ENCODE measurements around the gene ALX4. TPM values are rescaled to one million over a fixed set of nuclear protein-coding genes. Genes with fewer than 3 reads are reported as not detected.
A peak's percentile ranks its signal among the peaks of the same experiment; 100 is the strongest.

The ALX4 gene
- total RNA-seq, 1 donor from 2014 or later: not detected

DNA sequence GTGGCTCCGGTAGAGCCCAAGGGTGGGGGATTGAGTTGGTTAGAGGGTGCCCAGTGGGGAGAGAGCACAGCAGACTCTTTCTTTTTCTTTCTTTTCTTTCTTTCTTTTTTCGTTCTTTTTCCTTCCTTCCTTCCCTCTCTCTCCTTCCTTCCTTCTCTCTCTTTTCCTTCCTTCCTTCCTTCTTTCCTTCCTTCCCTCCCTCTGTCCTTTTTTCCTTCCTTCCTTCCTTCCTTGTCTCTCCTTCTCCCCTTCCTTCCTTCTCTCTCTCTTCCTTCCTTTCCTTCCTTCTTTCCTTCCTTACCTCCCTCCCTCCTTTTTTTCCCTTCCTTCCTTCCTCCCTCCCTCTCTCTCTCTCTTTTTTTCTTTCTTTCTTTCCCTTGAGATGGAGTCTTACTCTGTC, 4.8 kb upstream of the ALX4 start:
- TF ChIP-seq, protein P1, sequence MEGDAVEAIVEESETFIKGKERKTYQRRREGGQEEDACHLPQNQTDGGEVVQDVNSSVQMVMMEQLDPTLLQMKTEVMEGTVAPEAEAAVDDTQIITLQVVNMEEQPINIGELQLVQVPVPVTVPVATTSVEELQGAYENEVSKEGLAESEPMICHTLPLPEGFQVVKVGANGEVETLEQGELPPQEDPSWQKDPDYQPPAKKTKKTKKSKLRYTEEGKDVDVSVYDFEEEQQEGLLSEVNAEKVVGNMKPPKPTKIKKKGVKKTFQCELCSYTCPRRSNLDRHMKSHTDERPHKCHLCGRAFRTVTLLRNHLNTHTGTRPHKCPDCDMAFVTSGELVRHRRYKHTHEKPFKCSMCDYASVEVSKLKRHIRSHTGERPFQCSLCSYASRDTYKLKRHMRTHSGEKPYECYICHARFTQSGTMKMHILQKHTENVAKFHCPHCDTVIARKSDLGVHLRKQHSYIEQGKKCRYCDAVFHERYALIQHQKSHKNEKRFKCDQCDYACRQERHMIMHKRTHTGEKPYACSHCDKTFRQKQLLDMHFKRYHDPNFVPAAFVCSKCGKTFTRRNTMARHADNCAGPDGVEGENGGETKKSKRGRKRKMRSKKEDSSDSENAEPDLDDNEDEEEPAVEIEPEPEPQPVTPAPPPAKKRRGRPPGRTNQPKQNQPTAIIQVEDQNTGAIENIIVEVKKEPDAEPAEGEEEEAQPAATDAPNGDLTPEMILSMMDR (IDR thresholded peaks at IDR 0.05): no peak
- DNase-seq (no peak), ATAC-seq (no peak)
- peaks cover 16% of the 10 kb centered on the region for H3K4me1 ChIP-seq
- H3K9me3 ChIP-seq: no peaks in the 10 kb centered on the region
- no peak overlapping the region for H3K4me3 ChIP-seq
- no peak overlapping the region for H3K27ac ChIP-seq
- H3K27me3 ChIP-seq: peaks cover 97% of the 10 kb centered on the region
- intact Hi-C loops (cut with DNase I): no loop called here
- H3K36me3 ChIP-seq: no peaks in the 10 kb centered on the region

DNA sequence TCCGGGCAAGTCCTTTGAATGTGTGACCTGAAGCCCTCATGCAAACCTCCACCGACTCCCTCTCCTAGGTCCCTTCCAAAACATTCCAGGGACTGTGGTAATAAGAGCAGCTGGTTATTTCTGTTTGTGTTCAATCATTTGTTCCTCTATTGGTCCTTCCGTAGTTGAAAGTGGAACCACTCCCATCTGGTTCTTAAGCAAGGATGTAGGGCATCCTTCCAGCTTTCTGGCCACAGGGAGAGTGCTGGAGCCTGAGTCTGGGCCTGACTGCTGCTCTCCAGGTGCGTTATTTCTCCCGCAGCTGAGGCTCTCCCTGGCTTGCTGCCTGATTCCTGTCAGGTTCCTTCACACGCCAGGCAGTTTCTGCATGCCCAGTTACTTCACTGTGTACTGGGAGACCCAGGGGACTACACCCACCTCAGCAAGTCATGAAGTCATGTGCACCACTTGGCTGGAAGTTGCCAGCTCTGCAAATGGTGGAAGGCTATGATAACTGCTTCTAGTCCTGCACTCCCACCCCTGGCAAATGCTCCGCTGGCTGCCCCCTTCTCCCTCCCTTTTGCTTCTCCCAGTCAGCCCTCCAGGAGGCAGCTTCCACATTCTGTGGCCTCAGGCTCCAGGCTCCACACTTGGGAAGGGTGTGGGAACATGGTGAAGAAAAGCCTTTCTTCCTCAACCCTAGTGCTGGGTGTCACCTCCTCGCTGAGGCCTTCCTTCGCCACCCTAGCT, 4.0 kb upstream of the ALX4 start:
- H3K36me3 ChIP-seq: no peaks in the 10 kb centered on the region
- no peak overlapping the region for H3K27ac ChIP-seq
- TF ChIP-seq, protein P1 (IDR thresholded peaks at IDR 0.05): no peak
- DNase-seq: peak; percentile 18
- peaks cover 95% of the 10 kb centered on the region for H3K27me3 ChIP-seq
- no peak overlapping the region for H3K4me3 ChIP-seq
- H3K9me3 ChIP-seq: no peaks in the 10 kb centered on the region
- ATAC-seq: no peak
- peaks cover 22% of the 10 kb centered on the region for H3K4me1 ChIP-seq
- intact Hi-C loops (cut with DNase I): no loop called here

DNA sequence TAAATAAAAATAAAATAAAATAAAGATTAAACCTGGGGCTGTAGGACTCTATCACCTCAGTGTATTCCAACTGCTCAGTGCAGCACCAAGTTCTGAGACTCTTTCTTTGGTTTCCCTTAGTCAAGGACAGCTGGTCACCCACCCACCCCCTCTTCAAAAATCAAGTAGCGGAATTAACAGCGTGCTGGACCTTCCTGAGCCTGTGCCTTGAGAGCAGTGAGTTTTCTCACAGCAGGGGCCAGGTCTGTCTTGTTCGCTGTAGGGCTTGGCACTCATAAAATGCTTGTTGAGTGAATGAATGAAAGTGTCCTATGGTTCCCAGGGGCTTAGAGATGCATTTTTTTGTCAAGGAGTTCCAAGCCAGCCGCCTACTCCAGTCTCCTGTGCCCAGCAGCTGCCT, 2.9 kb upstream of the ALX4 start:
- no peak overlapping the region for H3K4me3 ChIP-seq
- no peaks in the 10 kb centered on the region for H3K9me3 ChIP-seq
- peak; percentile 13 for DNase-seq
- no peak for ATAC-seq
- intact Hi-C loops (cut with DNase I): no loop called here
- H3K27me3 ChIP-seq: peaks cover 95% of the 10 kb centered on the region
- TF ChIP-seq, protein P1 (IDR thresholded peaks at IDR 0.05): no peak
- no peaks in the 10 kb centered on the region for H3K36me3 ChIP-seq
- H3K27ac ChIP-seq: no peak overlapping the region
- peaks cover 22% of the 10 kb centered on the region for H3K4me1 ChIP-seq

DNA sequence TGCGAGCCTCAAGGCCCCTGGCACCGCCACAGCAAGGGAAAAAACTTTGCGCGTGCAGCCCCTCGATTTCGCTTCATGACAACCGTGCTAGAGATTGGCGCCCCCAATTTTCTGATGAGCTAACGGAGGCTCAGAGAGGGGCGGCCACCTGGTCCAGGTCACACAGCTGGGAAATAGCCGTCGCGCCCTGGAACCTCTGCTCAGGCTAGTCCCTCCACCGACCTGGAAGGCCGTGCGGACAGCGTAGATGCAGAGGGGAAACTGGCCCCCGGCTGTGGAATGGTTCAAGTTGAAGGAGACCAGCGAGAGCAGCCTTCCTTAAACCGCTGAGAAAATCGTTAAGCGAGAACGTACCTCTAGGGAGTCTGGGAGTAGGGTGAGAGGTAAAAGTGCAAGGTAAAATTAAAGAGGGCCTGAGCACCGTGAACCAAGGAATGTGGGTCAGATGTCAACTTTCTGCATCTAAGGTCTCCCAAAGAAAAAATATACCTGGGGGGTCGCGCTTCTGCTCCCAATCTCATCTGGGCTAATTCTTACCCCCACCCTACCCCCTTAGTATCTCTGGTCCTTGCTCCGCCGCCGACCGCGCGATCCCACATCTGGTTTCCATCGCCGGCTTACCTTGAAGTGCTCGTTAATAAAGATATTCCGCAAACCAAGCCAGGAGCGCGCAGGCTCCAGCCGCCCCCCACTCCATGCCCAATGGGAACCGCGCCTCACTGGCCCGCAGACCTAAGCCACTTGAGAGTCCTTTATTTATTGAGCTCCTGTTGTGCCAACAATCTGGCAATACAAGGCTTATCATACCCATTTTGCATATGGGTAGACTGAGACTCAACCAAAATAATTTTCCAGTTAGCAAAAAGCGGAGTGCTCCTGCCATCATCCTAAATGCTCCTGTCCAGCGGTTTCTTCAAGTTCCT, 1.7 kb upstream of the ALX4 start:
- TF ChIP-seq, protein P1 (IDR thresholded peaks at IDR 0.05): no peak
- Histone ChIP-seq H3K4me3 (no peak overlapping the region), H3K4me1 (peaks cover 19% of the 10 kb centered on the region), H3K27ac (no peak overlapping the region), H3K9me3 (no peaks in the 10 kb centered on the region), H3K27me3 (peaks cover 93% of the 10 kb centered on the region), H3K36me3 (no peaks in the 10 kb centered on the region)
- intact Hi-C loops (cut with DNase I): no loop called here
- peak; percentile 38 for DNase-seq
- ATAC-seq: no peak

DNA sequence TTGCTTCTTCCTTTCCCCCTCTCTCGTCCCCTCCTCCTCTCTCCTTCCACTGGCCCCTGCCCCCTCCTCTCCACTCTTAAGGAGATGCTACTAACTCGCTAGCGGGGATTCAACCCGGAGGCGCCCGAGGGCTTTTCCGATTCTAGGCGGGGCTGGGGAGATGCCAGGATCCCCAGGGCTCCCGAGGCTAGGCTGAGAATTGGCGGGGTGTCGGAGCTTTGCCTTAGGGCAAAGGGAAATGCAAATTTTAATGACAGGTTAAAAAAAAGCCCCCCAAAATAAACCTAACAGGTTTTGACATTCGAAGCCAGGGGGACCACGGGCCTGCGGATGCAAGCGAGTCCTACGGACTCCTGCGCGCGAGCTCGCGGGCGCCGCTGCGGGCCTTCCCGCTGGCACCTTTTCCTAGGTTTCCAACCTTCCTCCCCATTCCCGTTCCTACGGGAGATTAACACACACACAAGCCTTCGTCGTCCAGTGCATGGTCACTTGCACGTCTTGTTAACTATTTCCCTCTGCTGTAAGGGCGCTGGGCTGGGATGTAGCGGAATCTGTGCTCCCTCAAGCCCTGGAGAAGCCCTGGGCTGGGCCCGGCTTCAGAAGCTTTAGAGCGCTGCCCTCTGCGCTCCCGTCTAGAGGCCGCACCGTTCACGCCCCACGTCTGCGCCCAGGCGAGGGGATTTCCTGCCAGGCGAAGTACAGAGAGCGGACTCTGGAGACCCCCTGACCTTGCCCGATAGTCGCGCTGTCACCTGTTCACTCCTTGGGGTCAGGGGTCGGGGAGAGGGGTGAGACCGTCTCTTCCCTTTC, 729 bp upstream of the ALX4 start:
- Histone ChIP-seq H3K36me3 (no peaks in the 10 kb centered on the region), H3K9me3 (no peaks in the 10 kb centered on the region), H3K27ac (no peak overlapping the region), H3K4me3 (no peak overlapping the region), H3K4me1 (peaks cover 20% of the 10 kb centered on the region), H3K27me3 (peaks cover 93% of the 10 kb centered on the region)
- intact Hi-C loops (cut with DNase I): no loop called here
- TF ChIP-seq, protein P1 (IDR thresholded peaks at IDR 0.05): no peak
- ATAC-seq (no peak), DNase-seq (no peak)
